ENCODE data around the gene DDX25.

Gene DDX25

DNA sequence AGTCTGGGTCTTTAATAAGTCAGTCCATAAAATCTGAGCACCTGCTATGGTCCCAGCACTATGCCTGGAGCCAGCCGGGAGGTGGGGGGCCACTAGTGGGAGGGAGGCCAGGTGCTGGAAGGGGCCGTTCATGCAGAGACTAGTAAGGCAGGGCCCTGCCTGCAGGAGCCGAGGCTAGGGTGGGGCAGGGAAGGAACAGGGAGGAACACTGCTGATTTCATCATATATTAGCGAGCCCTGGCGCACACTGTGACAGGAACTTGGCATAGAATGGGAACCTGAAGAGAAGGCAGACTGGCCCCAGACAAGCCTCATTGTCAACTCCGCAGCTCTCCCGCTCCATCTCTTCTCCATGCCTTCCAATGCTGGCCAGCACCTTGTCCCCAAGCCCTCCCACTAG lies 48.7 kb downstream of the DDX25 start:
- DNase-seq: no peak

DNA sequence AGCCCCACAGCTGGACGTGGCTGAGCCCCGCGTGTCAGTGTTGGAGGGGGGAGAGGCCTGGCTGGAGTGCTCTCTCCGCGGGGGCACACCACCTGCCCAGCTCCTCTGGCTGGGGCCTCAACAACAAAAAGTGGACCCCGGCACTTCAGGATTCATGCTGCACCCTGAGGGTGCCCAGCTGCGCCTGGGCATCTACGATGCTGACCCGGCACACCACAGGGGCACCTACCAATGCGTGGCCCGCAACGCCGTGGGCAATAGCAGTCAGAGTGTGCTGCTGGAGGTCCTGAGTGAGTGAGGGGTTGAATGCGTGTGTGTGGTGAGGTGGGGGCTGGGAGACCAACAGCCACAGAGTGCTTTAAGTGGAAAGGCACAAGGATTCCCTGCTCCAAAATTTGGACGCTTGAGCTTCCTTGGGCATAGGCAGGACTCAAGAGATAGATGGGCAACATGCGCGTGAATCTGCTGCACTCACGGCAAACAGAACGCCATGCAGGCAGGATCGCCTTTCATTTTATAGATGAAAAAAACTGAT lies 49.2 kb downstream of the DDX25 start:
- no peak for DNase-seq

DNA sequence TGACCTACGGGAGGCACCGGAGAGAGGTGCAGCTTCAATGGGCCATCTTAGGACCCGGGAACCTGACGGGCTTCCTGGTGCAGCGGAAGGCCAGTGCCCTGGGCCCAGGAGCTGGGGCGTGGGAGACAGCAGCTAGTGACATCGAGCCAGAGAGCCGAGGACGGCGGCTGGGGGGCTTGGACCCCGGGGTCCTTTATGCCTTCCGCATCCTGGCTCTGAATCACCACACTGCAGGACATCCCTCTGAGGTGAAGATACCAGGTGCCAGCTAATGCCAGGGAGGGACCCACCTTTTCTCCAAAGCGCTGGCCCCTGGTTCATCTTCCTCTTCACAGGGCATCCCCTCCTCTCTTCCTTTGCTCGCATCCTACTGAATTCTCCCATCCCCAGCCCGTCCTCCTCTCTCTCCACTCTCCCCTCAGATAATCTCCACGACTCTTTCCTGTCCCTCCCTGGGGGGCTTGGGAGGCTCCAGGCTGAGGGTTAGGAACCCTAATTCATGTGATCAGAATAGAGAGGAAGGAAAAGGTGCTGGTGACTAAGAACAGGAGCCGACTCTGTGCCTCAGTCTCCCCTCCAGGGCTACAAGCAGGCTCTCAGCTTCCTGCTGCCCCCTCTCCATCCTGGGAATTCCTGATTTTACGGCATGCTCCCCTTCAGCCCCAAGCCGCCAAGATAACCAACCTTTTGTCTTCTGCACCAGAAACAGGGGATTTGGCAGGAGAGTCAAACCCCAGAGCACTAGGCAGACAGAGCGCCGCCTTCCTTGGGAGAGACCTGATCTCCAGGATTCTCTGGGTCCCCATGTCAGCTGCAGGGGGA lies 50.0 kb downstream of the DDX25 start:
- no peak for DNase-seq

DNA sequence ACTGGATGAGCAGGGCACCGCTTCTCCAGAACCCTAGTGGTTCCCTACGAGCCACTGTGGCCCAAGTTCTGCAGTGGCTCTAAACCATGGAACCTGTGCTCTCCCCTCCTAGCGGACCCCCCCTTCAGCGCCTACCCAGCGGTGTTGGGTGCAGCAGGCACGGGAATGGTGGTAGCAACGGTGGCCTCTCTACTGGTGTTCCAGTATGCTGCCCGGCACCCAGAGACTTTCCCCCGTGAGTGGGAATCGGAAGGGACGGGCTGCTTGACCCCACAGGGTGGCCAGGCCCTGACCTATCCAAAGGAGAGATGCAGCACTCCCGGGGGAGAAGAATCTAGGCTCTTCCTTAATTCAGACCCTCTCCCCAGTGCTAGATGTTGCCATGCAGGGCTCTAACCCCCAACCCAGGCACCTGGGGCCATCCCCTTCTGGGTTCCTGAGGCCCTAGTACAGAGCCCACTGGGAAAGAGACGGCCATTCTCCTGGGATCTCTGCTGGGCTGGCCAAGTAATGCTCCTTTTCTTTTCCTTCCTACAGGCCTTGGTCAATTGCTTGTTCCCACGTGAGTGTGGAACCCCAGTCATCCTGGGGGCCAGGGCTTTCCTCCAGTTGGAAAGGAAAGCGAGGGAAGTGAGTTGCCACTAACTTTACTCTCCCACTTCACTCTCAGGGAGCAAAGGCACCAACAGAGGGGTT lies 50.8 kb downstream of the DDX25 start:
- no peak for DNase-seq

DNA sequence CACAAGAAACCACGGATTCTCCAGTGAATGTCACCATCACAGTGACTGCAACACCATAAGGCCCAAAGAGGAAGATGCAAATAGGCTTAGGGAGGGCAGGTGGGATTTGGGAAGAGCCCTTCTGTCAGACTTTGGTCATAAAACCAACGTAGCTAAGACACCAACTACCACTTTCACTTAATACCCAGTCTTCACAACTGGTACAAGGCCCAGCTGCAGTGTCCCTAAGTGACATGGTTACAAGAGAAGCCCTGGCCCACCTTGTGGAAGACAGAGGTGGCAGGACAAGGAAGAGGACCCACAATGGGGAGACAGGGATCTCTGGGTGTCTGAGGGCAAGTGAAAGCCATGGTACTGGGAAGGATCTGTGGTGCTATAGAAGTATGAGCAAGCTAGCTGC lies 51.5 kb downstream of the DDX25 start:
- no peak for DNase-seq

DNA sequence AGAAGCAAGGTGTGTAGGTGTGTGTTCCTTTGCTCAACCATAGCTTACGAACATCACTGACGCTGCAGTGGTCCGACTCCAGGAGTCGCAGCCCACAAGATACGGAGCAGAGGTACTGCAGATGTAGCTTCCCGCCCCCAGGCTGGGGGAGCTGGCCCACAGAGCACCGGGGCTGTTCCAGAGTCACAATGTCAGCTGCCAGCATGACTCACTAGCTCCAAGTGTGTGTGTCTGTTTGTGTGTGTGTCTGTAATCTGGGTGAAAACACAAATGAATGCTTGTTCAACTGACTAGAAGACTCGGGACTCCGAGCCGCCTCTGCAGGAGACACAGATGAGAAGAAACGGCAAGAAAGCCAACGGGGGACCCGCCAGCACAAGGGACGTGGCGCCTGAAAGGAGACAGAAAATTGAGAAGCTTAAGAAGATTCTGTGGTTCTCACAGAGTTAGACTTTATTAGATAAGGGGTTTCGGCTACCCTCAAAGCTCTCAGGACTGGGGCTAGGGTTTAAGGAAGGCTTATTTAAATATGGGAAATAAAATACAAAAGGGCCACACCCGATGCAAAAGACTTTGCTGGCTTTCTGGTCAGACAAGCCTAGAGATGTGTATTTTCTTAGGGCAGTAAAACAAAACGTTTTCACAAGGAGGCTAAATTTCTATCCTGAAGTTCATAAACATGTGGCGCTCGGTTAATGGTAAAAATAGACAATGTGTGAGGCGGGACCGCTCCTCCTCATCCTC lies 52.3 kb downstream of the DDX25 start:
- no peak for DNase-seq

GRCh38 chr11:125957618-125958332 lies 53.5 kb downstream of the DDX25 start:
- no peak for DNase-seq

DNA sequence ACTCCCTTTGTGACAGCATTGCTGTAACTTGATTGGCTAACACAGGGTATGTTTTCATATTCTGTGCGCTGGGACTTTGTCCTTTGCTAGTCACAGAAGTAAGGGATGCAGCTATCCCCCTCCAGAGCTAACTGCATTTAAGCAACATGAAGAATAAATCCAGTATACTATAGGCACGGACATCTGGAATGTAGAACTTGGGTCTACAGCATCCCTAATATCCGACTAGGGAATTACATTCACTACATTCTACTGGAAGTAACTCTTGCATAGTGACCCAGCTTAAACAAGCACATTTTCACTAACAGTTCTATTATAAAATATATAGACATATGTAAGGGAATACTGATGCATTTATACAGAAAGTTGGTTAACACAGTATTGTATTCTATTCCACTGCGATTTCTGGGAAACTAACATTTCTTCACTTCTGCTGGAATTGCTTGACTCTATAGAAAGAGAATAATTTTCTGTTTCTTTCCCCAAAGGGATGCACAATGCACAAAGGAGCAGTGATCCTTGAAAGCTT lies 54.6 kb downstream of the DDX25 start:
- no peak for DNase-seq

GRCh38 chr11:125959511-125959910 lies 55.2 kb downstream of the DDX25 start:
- no peak for DNase-seq

DNA sequence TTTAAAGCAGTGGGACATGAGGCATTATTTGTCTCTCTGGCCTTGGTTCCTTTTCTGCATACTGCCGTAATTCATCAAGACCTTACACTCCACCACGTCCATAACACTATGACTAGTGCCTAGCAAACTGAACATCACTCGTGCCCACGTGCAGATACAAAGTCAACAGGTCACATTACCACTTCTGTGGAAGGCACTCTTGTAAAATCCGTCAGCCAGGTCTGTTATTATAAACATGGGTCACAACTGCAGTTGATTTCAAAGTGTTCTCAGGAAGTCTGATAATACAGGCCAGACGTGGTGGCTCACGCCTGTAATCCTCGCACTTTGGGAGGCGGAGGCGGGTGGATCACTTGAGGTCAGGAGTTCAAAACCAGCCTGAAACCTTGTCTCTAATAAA lies 55.6 kb downstream of the DDX25 start:
- no peak for DNase-seq

GRCh38 chr11:125960771-125961170 lies 56.5 kb downstream of the DDX25 start:
- DNase-seq: no peak

DNA sequence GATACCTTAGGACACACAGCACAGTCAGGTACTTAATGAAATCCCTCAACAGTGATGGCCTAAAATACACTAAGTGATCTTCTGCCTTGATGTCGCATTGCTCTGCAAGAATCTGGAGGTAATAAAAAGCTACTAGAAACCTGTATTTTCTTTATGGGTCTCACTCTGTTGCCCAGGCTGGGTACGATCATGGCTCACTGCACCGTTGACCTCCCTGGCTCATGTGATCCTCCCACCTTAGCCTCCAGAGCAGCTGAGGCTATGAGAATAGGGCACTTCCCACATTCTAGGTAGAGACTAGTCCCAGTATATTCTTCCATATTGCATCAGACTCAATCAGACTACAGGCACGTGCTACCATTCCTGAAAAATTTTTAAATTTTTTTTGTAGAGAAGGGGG lies 63.2 kb downstream of the DDX25 start:
- DNase-seq: no peak

DNA sequence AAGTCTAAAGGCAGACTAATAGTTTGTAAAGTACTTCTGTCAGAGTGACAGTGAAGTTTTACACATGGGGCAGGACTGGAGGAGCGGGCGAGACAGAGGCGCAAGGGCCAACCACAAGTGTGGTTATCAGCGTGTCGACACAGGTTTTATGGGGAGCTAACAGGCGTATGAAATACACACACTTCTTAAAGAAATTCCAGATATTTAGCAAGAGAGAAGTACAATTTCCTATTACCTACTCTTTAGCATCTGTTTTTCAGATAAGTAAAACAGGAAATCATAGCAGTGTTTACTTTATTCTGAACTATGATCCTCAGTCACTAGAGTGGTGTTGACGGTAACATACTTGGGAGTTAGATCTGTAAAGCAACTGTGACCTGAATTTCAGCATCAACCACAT lies 64.0 kb downstream of the DDX25 start:
- no peak for DNase-seq

DNA sequence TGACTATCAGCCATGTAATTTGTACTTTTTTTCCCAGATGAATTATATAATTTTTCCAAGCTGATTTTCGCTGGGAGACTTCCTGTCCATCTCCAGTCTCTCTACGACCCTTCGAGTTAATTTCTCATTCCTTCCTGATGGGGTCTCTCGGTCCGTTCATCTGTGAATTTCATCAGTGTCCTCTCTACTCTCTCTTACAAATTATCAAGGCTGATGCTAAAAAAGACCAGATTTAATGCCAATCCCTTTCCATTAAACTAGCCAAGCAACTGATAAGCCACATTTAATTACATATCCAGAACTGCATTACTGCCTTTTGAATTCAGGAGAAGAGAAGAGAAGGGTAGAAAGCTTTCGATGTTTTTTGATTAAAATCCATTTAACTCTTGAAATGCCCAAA lies 67.3 kb downstream of the DDX25 start:
- DNase-seq: no peak

- no peak for DNase-seq
Measured at GRCh38 chr11:125974284-125974683, 70.0 kb downstream of the DDX25 start.

DNA sequence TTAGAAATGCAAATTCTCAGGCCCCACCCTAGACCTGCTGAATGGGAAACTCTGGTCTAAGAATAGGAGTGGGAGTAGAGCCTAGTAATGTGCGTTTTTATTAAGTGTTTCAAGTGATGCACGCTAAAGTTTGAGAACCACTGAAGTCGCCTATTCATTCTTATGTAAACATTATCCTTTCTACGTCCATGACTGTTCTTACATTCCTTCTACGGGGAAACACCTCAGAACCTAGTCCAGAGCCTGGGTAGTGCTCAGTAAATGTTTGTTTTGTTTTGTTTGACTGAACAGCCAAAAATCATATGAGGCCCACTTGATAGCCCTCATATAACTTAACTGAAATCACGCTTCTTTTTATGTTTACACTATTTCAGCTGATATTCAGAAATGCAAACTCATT lies 71.3 kb downstream of the DDX25 start:
- DNase-seq: no peak

- DNase-seq: no peak
Measured at GRCh38 chr11:125976156-125976555, 71.8 kb downstream of the DDX25 start.

DNA sequence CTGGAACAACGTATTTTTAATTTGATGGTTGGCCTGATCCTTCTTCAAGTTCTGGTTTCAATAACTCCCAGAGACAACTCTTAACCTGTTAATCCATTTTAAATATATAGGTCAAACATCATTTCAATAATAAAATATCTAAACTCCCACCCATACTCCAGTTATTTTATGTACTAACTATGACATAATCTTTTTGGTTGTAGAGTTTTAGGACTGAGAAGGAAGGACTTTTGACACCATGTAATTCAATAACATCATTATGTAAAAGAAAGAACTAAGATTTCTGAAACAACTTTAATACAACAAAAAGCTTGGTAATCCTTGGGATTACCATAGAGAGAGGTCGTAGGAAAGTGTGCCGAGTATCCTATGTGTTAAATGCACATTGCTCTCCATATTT lies 73.0 kb downstream of the DDX25 start:
- no peak for DNase-seq

DNA sequence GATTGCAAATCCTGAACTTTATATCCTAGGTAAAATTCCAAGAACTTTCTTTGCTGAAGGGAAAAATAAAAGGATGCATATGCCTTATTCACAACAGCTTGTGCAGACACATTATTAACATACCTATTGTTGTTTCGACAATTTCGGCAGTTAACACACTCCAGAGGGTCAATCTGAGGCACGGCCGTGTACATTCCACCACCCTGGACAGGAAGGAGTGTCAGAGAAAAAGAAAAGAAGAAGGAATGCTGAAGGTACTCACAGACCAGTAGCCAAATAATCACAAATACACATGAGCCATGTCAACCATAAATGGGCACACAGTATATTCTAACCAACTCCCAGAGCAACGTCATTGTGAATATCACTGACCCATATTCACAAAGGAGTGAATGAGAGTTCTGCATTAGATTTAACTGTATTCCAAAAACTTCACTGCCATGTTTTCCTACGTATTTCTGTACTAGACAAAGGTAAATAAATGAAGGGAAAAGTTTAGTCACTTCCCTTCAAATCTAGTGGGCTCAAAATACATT lies 73.9 kb downstream of the DDX25 start:
- no peak for DNase-seq
